Nephron (organoid): ENCODE data around the gene DTX2.
"Not testable (repeated sequence)": the region's sequence is repeated elsewhere in the genome, so short reads cannot be mapped to it uniquely, and the experiment has no call there.

ENCODE experiments used
- H3K27ac Mint-ChIP-seq, 3 experiments: 2 replicates each; pipeline ENCODE4 v1.8.0; 2020; ENCODE audit warnings: mixed read lengths in 3 of 3, mild to moderate bottlenecking in 2 of 3, moderate library complexity in 1 of 3
- H3K27me3 Mint-ChIP-seq: 2 replicates; pipeline ENCODE4 v1.8.0; 2021; ENCODE audit warnings: low read depth, mild to moderate bottlenecking, moderate library complexity, mixed read lengths
- H3K36me3 Mint-ChIP-seq: 2 replicates; pipeline ENCODE4 v1.8.0; 2020; ENCODE audit warnings: low read depth, mixed read lengths
- H3K4me1 Mint-ChIP-seq: 2 replicates; pipeline ENCODE4 v1.8.0; 2020; ENCODE audit warnings: mixed read lengths
- H3K4me3 Mint-ChIP-seq, 3 experiments: 2 replicates each; pipeline ENCODE4 v1.8.0; 2020; ENCODE audit warnings: mild to moderate bottlenecking in 3 of 3, mixed read lengths in 3 of 3, moderate library complexity in 2 of 3
- H3K9me3 Mint-ChIP-seq: 2 replicates; pipeline ENCODE4 v1.8.0; 2020; ENCODE audit warnings: mixed read lengths
- TF ChIP-seq, protein P1 (sequence below), 3 experiments: fragments of 200-600 bp; sonication (generic); IDR thresholded peaks; one replicate each; pipeline ENCODE4 v1.5.0; 2021; ENCODE audit warnings: antibody characterized with exemption in 3 of 3; ENCODE audit not compliant: unreplicated experiment in 3 of 3

The DTX2 gene

DNA sequence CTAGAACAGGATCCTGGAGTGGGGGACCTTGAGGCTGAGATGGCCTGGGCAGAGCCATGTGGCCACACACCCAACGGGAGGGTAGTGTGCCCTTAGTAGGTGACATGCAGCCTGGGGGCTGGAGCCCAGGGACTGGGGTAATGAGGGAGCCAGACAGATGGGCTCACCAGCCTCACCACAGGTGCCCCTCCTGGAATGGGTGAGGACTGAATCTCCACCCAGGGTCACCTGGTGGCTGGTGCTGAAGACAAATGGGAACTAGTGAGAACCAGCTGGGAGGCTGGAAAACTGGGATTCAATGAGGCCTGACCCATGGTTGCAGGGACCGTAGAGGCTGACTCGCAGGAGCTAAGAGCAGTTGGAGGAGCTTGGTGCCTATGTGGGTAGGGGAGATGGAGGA lies 30.7 kb upstream of the DTX2 start:
- TF ChIP-seq, protein P1, sequence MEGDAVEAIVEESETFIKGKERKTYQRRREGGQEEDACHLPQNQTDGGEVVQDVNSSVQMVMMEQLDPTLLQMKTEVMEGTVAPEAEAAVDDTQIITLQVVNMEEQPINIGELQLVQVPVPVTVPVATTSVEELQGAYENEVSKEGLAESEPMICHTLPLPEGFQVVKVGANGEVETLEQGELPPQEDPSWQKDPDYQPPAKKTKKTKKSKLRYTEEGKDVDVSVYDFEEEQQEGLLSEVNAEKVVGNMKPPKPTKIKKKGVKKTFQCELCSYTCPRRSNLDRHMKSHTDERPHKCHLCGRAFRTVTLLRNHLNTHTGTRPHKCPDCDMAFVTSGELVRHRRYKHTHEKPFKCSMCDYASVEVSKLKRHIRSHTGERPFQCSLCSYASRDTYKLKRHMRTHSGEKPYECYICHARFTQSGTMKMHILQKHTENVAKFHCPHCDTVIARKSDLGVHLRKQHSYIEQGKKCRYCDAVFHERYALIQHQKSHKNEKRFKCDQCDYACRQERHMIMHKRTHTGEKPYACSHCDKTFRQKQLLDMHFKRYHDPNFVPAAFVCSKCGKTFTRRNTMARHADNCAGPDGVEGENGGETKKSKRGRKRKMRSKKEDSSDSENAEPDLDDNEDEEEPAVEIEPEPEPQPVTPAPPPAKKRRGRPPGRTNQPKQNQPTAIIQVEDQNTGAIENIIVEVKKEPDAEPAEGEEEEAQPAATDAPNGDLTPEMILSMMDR (IDR thresholded peaks at IDR 0.05; ENCODE audit: unreplicated experiment in 3 of 3) = no peak
- no peak overlapping the region for H3K27ac Mint-ChIP-seq
- H3K27me3 Mint-ChIP-seq = peaks cover 21% of the 10 kb centered on the region
- H3K9me3 Mint-ChIP-seq = no peaks in the 10 kb centered on the region
- peaks cover 3% of the 10 kb centered on the region for H3K36me3 Mint-ChIP-seq
- no peaks in the 10 kb centered on the region for H3K4me1 Mint-ChIP-seq
- H3K4me3 Mint-ChIP-seq = no peak overlapping the region

DNA sequence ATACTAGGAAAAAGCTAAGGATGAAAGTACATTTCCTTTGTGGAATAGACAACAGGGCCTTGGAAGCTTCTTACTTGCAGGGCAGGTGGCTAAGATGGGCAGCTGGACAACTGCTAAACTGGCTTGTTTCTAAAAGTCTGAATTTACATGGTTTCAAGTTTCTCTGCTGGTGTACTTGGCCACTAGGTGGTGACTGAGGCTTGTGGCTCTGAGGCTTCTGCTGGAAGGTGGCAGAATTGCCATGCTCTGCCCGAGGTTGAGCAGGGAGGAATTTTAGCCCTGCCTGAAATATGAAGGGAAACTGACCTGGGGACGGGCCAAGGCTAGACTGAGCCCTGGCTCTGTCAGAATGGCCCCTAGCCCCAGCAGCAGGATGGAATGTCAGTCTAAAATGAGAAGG lies 23.6 kb upstream of the DTX2 start:
- TF ChIP-seq, protein P1 (IDR thresholded peaks at IDR 0.05; ENCODE audit: unreplicated experiment in 3 of 3) = peak; percentile 61 to 67 (median 63)
- H3K36me3 Mint-ChIP-seq, H3K27me3 Mint-ChIP-seq, H3K4me1 Mint-ChIP-seq, H3K27ac Mint-ChIP-seq, H3K9me3 Mint-ChIP-seq, H3K4me3 Mint-ChIP-seq: not testable (repeated sequence)

DNA sequence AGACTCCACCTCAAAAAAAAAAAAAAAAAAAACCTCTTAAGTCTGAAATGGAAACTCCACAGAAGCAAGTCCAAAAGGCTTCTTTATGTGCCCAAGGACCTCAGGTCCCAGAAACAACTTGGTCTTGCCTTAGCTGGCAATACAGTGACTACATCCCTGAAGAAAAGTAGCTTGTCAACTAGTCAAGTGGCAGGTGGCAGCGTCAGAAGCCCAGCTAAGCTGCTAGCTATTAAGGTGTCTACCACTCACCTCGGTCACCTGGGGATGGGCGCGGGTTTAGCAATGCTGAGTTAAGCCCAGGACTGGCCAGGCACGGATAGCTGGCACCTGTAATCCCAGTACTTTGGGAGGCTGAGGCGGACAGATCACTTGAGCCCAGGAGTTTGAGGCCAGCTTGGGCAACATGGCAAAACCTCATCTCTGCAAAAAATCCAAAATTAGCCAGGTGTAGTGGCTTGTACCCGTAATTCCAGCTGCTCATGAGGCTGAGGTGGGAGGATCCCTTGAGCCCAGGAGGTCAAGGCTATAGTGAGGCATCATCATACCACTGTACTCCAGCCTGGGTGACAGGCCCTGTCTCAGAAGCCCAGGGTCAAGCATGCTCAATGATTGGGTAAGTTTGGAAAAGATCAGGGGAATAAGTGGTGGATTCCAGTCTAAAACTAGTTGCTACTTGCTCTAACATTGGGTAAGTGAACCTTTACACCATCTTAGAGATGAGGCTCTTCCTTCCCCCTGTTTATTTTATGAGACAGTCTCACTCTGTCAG lies 22.2 kb upstream of the DTX2 start:
- not testable (repeated sequence) for H3K27me3 Mint-ChIP-seq, H3K27ac Mint-ChIP-seq, H3K9me3 Mint-ChIP-seq, H3K4me1 Mint-ChIP-seq, H3K36me3 Mint-ChIP-seq, H3K4me3 Mint-ChIP-seq

DNA sequence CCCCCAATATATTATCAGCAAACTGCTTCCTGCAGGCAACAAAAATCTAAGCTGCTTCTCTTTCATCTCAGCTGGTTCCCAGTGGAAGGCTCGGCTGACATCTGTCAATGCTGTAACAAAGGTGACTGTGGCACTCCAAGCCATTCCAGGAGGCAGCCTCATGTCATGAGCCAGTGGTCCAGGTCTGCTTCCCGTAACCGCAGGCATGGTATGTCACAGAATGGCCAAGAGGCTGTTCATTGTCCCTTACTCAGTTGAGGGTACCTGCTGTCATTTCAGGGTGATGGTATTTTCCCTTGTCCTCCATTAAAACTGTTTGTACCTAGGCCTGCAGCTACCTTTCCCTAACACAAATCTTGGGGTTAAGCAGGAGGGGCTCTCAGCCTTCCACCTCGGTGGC lies 21.1 kb upstream of the DTX2 start:
- H3K27me3 Mint-ChIP-seq, H3K36me3 Mint-ChIP-seq, H3K9me3 Mint-ChIP-seq, H3K4me1 Mint-ChIP-seq, H3K27ac Mint-ChIP-seq, H3K4me3 Mint-ChIP-seq: not testable (repeated sequence)

DNA sequence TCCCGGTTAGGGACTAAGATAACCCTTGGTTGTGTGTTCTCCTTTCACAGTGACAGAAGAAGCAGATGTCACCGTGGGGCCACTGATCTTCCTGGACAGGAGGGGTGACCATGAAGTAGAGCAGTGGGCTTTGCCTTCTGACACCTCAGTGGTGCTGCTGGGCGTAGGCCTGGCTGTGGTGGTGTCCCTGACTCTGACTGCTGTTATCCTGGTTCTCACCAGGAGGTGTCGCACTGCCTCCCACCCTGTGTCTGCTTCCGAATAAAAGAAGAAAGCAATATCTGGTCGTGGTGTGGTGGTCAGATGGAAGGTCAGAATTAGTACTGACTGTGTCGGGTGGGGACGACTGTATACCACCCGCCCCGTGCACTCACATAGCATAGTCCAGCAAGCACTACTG lies 19.7 kb upstream of the DTX2 start:
- not testable (repeated sequence) for H3K4me3 Mint-ChIP-seq, H3K27me3 Mint-ChIP-seq, H3K4me1 Mint-ChIP-seq, H3K36me3 Mint-ChIP-seq, H3K9me3 Mint-ChIP-seq, H3K27ac Mint-ChIP-seq

DNA sequence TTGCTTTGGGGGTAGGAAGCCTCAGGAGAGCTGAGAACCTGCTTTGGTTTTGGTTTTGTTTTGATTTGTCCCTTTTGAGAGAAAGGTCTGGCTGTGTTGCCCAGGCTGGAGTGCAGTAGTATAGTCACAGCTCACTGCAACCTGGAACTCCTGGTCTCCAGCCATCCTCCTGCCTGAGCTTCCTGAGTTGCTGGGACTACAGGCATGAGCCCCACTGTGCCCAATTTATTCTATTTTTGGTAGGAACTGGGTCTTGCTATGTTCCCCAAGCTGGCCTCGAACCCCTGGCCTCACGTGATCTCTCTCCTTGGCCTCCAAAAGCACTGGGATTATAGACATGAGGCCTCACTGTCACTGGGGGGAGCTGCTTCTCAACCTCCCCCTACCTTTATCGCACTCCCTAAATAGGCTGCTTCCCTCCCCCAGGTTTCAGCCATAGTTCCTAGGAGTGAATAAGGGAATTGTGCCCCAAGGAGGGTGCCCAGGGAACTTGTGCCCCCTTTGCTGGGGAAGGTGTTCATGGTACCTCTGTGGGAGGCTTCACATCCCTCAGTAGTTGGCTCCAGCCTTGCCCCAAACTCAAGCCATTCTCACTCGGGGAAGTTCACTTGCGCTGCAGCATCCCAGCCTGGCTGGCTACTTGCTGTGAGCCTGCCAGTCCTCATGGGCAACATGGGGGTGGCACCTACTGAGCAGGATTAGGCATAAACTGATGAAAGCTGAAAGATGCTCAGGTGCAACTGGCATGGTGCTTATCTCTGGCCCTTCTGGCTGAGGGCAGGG lies 18.7 kb upstream of the DTX2 start:
- not testable (repeated sequence) for H3K36me3 Mint-ChIP-seq

DNA sequence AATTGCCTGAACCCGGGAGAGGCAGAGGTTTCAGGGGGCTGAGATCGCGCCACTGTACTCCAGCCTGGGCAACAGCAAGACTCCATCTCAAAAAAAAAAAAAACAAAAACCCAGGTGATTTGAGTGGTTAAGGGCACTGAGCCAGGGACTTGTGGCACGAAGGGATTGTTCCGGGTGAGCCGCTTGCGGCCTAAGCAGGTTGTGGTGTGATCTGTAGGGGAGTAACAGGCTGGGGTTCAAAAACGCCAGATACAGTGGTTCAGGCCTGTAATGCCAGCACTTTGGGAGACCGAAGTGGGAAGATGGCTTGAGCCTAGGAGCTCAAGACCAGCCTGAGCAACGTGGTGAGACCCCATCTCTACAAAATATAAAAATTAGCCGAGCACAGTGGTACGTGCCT lies 17.7 kb upstream of the DTX2 start:
- H3K4me3 Mint-ChIP-seq, H3K9me3 Mint-ChIP-seq, H3K36me3 Mint-ChIP-seq, H3K27ac Mint-ChIP-seq, H3K27me3 Mint-ChIP-seq, H3K4me1 Mint-ChIP-seq: not testable (repeated sequence)

More for the DNA sequence above, 18.7 kb upstream of the DTX2 start:
- not testable (repeated sequence) for H3K27me3 Mint-ChIP-seq, H3K27ac Mint-ChIP-seq, H3K9me3 Mint-ChIP-seq, H3K4me1 Mint-ChIP-seq, H3K4me3 Mint-ChIP-seq

DNA sequence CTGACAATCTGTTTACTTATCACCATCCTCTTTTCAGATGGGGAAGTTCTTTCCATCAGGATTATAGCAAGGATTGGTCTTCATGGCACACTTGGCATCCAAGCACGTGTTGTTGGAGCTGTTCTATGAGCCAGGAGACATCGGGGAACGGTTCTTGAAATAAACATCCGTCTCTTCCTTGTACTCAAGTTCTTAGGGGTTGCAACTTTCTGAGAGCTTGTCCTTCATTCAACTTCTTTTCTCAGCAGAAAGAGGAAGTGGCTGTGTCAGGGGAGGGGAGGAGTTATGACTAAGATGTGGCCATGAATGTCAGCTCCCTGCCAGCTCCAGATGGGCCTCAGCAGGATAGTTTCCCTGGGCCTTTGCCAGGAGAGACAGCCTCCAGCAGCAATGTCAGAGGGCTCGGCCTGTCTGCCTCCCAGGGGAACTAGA lies 15.9 kb upstream of the DTX2 start:
- not testable (repeated sequence) for H3K36me3 Mint-ChIP-seq, H3K4me3 Mint-ChIP-seq, H3K27me3 Mint-ChIP-seq, H3K9me3 Mint-ChIP-seq, H3K4me1 Mint-ChIP-seq
- peak overlapping the region in 2 of 3 experiments; percentile 52 to 76 for H3K27ac Mint-ChIP-seq

DNA sequence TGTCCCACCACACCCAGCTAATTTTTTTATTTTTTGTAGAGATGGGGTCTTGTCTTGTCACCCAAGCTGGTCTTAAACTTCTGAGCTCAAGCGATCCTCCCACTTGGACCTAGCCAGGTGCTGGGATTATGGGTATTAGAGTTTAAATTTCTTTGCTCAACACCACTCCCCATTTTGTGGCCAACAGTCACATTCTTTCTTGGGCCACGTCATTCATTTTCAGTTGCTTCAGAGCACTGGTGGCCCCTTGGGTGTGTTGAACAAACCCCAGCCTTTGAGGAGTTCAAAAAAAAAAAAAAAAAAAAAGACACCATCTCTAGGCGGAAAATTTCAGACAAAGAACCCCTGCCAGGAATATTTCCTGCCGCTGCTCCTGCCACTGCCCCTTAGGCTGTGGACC lies 4.5 kb upstream of the DTX2 start:
- H3K36me3 Mint-ChIP-seq, H3K27ac Mint-ChIP-seq, H3K9me3 Mint-ChIP-seq, H3K27me3 Mint-ChIP-seq, H3K4me3 Mint-ChIP-seq, H3K4me1 Mint-ChIP-seq: not testable (repeated sequence)

DNA sequence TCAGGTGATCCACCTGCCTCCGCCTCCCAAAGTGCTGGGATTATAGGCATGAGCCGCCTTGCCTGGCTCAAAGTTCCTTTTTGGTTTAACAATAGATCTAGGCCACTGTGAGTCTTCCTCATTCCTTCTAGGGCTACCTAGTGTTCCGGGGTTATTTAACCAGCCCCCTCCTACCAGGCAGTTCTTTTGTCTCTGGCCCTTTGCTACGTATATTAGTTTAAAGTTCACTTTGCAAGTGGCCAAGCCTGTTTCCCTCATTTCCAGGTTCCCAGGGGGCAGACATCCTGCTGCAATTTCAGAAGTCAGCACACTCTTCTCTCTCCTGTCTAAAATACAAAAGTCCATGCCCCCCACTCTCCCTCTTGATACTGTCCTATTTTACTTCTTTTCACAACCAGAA lies 3.0 kb upstream of the DTX2 start:
- H3K36me3 Mint-ChIP-seq, H3K27me3 Mint-ChIP-seq, H3K9me3 Mint-ChIP-seq, H3K4me1 Mint-ChIP-seq, H3K27ac Mint-ChIP-seq, H3K4me3 Mint-ChIP-seq: not testable (repeated sequence)

DNA sequence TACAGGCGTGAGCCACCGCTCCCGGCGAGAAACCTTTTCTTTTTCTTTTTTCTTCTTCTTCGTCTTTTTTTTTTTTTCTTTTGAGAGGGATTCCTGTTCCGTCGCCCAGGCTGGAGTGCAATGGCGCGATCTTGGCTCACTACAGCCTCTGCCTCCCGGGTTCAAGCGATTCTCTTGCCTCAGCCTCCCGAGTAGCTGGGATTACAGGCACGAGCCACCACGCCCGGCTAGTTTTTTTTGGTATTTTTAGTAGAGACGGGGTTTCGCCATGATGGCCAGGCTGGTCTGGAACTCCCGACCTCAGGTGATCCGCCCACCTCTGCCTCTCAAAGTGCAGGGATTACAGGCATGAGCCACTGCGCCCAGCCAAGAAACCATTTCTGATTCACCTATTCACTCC lies 742 bp upstream of the DTX2 start:
- H3K4me1 Mint-ChIP-seq, H3K4me3 Mint-ChIP-seq, H3K27ac Mint-ChIP-seq, H3K36me3 Mint-ChIP-seq, H3K27me3 Mint-ChIP-seq, H3K9me3 Mint-ChIP-seq: not testable (repeated sequence)

DNA sequence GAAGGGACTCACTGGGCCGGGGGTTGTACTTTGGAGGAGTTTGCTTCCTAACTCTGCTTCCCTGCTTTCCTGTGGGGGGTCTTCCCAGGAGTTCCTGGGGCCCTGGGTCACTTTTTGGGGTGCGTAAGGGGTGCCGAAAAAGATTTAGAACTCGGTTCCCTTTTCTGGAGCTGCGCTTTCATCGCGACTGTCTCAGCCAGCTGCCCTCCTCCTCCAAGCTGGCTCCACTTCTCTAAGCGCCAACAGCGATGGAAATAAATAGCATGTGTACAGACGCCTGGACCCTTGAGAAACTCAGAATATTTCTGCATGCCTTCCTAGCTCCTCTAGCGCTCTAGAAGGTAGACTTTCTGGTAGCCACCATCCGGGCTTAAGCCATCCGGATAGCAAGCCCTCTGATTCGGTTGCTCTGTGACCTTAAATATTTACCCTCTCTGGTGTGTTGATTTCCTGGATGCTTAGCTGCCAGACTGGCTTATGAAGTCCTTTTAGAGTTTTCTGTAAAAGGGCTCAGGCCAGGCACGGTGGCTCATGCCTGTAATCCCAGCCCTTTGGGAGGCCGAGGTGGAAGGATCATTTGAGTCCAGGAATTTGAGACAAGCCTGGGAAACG lies 868 bp downstream of the DTX2 start:
- H3K4me1 Mint-ChIP-seq, H3K9me3 Mint-ChIP-seq, H3K4me3 Mint-ChIP-seq, H3K27ac Mint-ChIP-seq, H3K27me3 Mint-ChIP-seq, H3K36me3 Mint-ChIP-seq: not testable (repeated sequence)

DNA sequence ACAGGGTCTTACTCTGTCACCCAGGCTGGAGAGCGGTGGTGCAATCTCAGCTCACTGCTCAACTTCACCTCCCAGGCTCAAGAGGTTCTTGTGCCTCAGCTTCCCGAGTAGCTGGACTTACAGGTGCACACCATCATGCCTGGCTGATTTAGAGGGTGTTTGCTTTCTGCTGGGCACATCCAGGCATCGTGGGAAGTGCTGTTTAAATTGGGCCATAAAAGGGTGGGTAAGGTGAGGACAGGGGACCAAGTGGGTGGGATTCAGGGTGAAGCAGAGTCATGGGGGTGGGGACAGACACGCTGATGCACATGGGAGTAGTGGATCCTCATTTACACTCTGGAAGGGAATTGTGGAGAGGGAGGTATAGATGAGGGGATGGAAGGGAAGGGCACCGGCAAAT lies 3.5 kb downstream of the DTX2 start:
- H3K27ac Mint-ChIP-seq, H3K4me3 Mint-ChIP-seq, H3K27me3 Mint-ChIP-seq, H3K36me3 Mint-ChIP-seq, H3K4me1 Mint-ChIP-seq, H3K9me3 Mint-ChIP-seq: not testable (repeated sequence)
